Kidney (tissue), 14 donors: ENCODE results near the gene IRS2. TPM values are rescaled to one million over a fixed set of nuclear protein-coding genes. Genes with fewer than 3 reads are reported as not detected.

Source experiments
- DNase-seq, 5 donors: peaks; one replicate each; pipeline ENCODE4 v3.0.0-alpha.2; 2013 to 2020
- FAIRE-seq: peaks from 2 replicates; lab custom pipeline; 2012; peaks lifted over from hg19 to GRCh38; lab: Jason Lieb, UNC
- H3K27ac ChIP-seq, 2 donors: one replicate each; pipeline ENCODE4 v1.7.0; 2013; ENCODE audit warnings: low read depth in 2 of 2, low read length in 2 of 2, inconsistent platforms in 1 of 2
- H3K27me3 ChIP-seq: one replicate; pipeline ENCODE4 v1.7.1; 2013; ENCODE audit warnings: low read length, inconsistent platforms; ENCODE audit not compliant: control insufficient read depth, insufficient read depth
- H3K36me3 ChIP-seq, 3 donors: one replicate each; pipeline versions ENCODE4 v1.7.0 to v1.7.1; 2013; ENCODE audit warnings: low read length in 3 of 3, control low read depth in 1 of 3, inconsistent platforms in 1 of 3; ENCODE audit not compliant: insufficient read depth in 3 of 3, control insufficient read depth in 2 of 3
- H3K4me1 ChIP-seq, 3 donors: one replicate each; pipeline versions ENCODE4 v1.7.0 to v1.7.1; 2013; ENCODE audit warnings: low read length in 3 of 3, inconsistent platforms in 1 of 3, low read depth in 1 of 3; ENCODE audit not compliant: control insufficient read depth in 2 of 3, insufficient read depth in 2 of 3
- H3K4me3 ChIP-seq, 3 donors: one replicate each; pipeline versions ENCODE4 v1.7.0 to v1.8.1; 2013; ENCODE audit warnings: low read length in 3 of 3, control low read depth in 1 of 3, inconsistent platforms in 1 of 3
- H3K9ac ChIP-seq, 3 donors: one replicate each; pipeline versions ENCODE4 v1.7.0 to v1.7.1; 2013; ENCODE audit warnings: low read length in 3 of 3, control low read depth in 1 of 3, inconsistent platforms in 1 of 3
- H3K9me3 ChIP-seq, 3 donors: one replicate each; pipeline versions ENCODE4 v1.7.0 to v1.7.1; 2013; ENCODE audit warnings: low read length in 3 of 3, control low read depth in 1 of 3, inconsistent platforms in 1 of 3; ENCODE audit not compliant: control insufficient read depth in 2 of 3, insufficient read depth in 1 of 3
- CTCF ChIP-seq: IDR thresholded peaks from 3 replicates; pipeline ENCODE4 v1.5.1; 2012; ENCODE audit warnings: mild to moderate bottlenecking, moderate library complexity, borderline replicate concordance; ENCODE audit not compliant: insufficient read depth; ENCODE audit errors: extremely low read depth
- intact Hi-C: fragments of 100-400 bp; cut with DNase I; formaldehyde crosslinking; loops from one replicate; pipeline ENCODE4 v1.11.1; 2022
- polyA plus RNA-seq: library from polyadenylated mRNA; stranded (reverse); fragments of 350-450 nt; fragmentation: Illumina TruSeq; extraction: RNeasy Lipid Tissue Mini Kit (QIAGEN cat#74804); gene quantifications from one replicate; pipeline ENCODE4 v1.2.3, GENCODE V29; 2014; ENCODE audit warnings: low read depth, low replicate concordance; ENCODE audit not compliant: insufficient read depth
- total RNA-seq: library from RNA; stranded (reverse); fragmentation: NEBNext Ultra II Directional; extraction: Animal tissue kit (Norgen Biotek cat#: 25700); gene quantifications from one replicate; pipeline ENCODE4 v1.2.1, GENCODE V29; 2021
- donor health status: control.
- donor health status: control.
- donor health status: control.
- donor health status: control.
- donor health status: control.
- donor health status: DM: yes; HTN: yes; CAD: no.
- donor health status: Normal renal cell carcinoma (clear cell type).

Gene IRS2
- total and polyA plus RNA-seq, 2 donors from 2014 or later: 2.1 to 12.9 TPM

- DNase-seq (no peak), FAIRE-seq (no peak)
- intact Hi-C loops: no loop called here
- Histone ChIP-seq H3K9ac (no peak overlapping the region), H3K4me3 (no peak overlapping the region), H3K27me3 (no peaks in the 10 kb centered on the region), H3K4me1 (peaks cover 0 to 2% (median 0%) of the 10 kb centered on the region in 3 donors), H3K36me3 (no peaks in the 10 kb centered on the region), H3K27ac (no peak overlapping the region), H3K9me3 (no peaks in the 10 kb centered on the region)
- no peak for TF ChIP-seq CTCF
These were observed 29.3 kb upstream of the IRS2 start for GRCh38 chr13:109815651-109816050.

- H3K9ac ChIP-seq: no peak overlapping the region
- FAIRE-seq: no peak
- H3K9me3 ChIP-seq: no peaks in the 10 kb centered on the region
- DNase-seq: no peak
- H3K4me1 ChIP-seq: no peaks in the 10 kb centered on the region
- H3K27me3 ChIP-seq: no peaks in the 10 kb centered on the region
- no peak for TF ChIP-seq CTCF
- no peak overlapping the region for H3K27ac ChIP-seq
- no peaks in the 10 kb centered on the region for H3K36me3 ChIP-seq
- no peak overlapping the region for H3K4me3 ChIP-seq
- intact Hi-C loops: no loop called here
These were observed 27.3 kb upstream of the IRS2 start for GRCh38 chr13:109813663-109814062.

- Histone ChIP-seq H3K27ac (no peak overlapping the region), H3K9me3 (no peaks in the 10 kb centered on the region), H3K27me3 (no peaks in the 10 kb centered on the region), H3K4me1 (no peaks in the 10 kb centered on the region), H3K9ac (no peak overlapping the region), H3K4me3 (no peak overlapping the region), H3K36me3 (no peaks in the 10 kb centered on the region)
- DNase-seq: peak in 2 of 5 donors; percentile 31 to 39
- intact Hi-C loops: no loop called here
- FAIRE-seq: no peak
- TF ChIP-seq CTCF: no peak
These were observed 26.0 kb upstream of the IRS2 start for GRCh38 chr13:109812382-109812781.
